HEK293 (cell line): Measurements from ENCODE around the gene TSHZ3.

Source experiments
- CTCF ChIA-PET: fragments of 350-600 bp; formaldehyde crosslinking; extraction: SDS; loops from one replicate; lab custom pipeline; 2021; ENCODE audit warnings: antibody characterized with exemption; lab: Yijun Ruan, JAX
- POLR2A ChIA-PET: fragments of 300-600 bp; formaldehyde crosslinking; extraction: SDS; loops from one replicate; lab custom pipeline; 2020; ENCODE audit warnings: antibody characterized with exemption, inconsistent platforms; lab: Yijun Ruan, JAX
- H3K27ac ChIP-seq: fragments of 200-500 bp; sonication (Bioruptor generic); 2 replicates; pipeline ENCODE4 v1.5.1; 2014; ENCODE audit warnings: low read depth, low read length, control low read depth, inconsistent platforms; ENCODE audit errors: extremely low read depth
- H3K36me3 ChIP-seq, 2 experiments: fragments of 200-500 bp in 1 of 2; sonication (Bioruptor generic) in 1 of 2; 1 replicate in 1 of 2; 2 replicates in 1 of 2; pipeline ENCODE4 v1.5.1; 2014 to 2017; ENCODE audit warnings: inconsistent platforms in 2 of 2, low read length in 2 of 2; ENCODE audit not compliant: control insufficient read depth in 2 of 2, insufficient read depth in 1 of 2
- H3K4me1 ChIP-seq: fragments of 200-500 bp; sonication (Bioruptor generic); 2 replicates; pipeline ENCODE4 v1.5.1; 2014; ENCODE audit warnings: mild to moderate bottlenecking, low read length, inconsistent platforms; ENCODE audit not compliant: control insufficient read depth, insufficient read depth
- H3K4me3 ChIP-seq: 2 replicates; pipeline ENCODE4 v1.5.1; 2011; ENCODE audit warnings: low read depth, mild to moderate bottlenecking, control low read depth, low read length, moderate library complexity
- H3K9me3 ChIP-seq: fragments of 200-500 bp; sonication (Bioruptor generic); 2 replicates; pipeline ENCODE4 v1.5.1; 2014; ENCODE audit warnings: low read depth, low read length, inconsistent platforms; ENCODE audit not compliant: control insufficient read depth, insufficient read depth
- GLIS1 ChIP-seq: fragments of 450-650 bp; formaldehyde crosslinking; IDR thresholded peaks from 2 replicates; pipeline ENCODE4 v1.5.1; 2016; ENCODE audit warnings: missing biosample characterization, missing genetic modification characterization
- HOXA7 ChIP-seq: sonication (generic); formaldehyde crosslinking; IDR thresholded peaks from 2 replicates; pipeline ENCODE4 v1.8.1; 2022; ENCODE audit warnings: missing genetic modification reagents, borderline replicate concordance
- PRDM2 ChIP-seq: fragments of 450-650 bp; formaldehyde crosslinking; IDR thresholded peaks from 2 replicates; pipeline ENCODE4 v1.5.1; 2016; ENCODE audit warnings: missing biosample characterization, missing genetic modification characterization, borderline replicate concordance
- RBAK ChIP-seq: fragments of 450-650 bp; formaldehyde crosslinking; IDR thresholded peaks from 2 replicates; pipeline ENCODE4 v1.5.1; 2016; ENCODE audit warnings: missing biosample characterization, missing genetic modification characterization
- SALL2 ChIP-seq: fragments of 450-650 bp; formaldehyde crosslinking; IDR thresholded peaks from 2 replicates; pipeline ENCODE4 v1.5.0; 2017; ENCODE audit warnings: missing biosample characterization, mild to moderate bottlenecking, missing genetic modification characterization, borderline replicate concordance
- SP7 ChIP-seq: fragments of 450-650 bp; formaldehyde crosslinking; IDR thresholded peaks from 2 replicates; pipeline ENCODE4 v1.5.1; 2016; ENCODE audit warnings: missing biosample characterization, missing genetic modification characterization
- ZBTB20 ChIP-seq: fragments of 450-650 bp; formaldehyde crosslinking; IDR thresholded peaks from 2 replicates; pipeline ENCODE4 v1.5.1; 2016; ENCODE audit warnings: missing biosample characterization, missing genetic modification characterization
- ZBTB48 ChIP-seq: fragments of 450-650 bp; formaldehyde crosslinking; IDR thresholded peaks from 2 replicates; pipeline ENCODE4 v1.5.1; 2016; ENCODE audit warnings: missing biosample characterization, missing genetic modification characterization
- ZNF426 ChIP-seq: fragments of 450-650 bp; formaldehyde crosslinking; IDR thresholded peaks from 2 replicates; pipeline ENCODE4 v1.5.1; 2017; ENCODE audit warnings: missing biosample characterization, missing genetic modification characterization, mild to moderate bottlenecking, inconsistent platforms, moderate library complexity
- ZNF48 ChIP-seq: fragments of 450-650 bp; formaldehyde crosslinking; IDR thresholded peaks from 2 replicates; pipeline ENCODE4 v1.5.1; 2016; ENCODE audit warnings: missing biosample characterization, missing genetic modification characterization
- ZNF626 ChIP-seq: fragments of 450-650 bp; sonication (Bioruptor Pico); formaldehyde crosslinking; IDR thresholded peaks from 2 replicates; pipeline ENCODE4 v1.5.1; 2018; ENCODE audit warnings: missing biosample characterization, missing genetic modification characterization, inconsistent platforms
- ZNF639 ChIP-seq: fragments of 450-650 bp; formaldehyde crosslinking; IDR thresholded peaks from 2 replicates; pipeline ENCODE4 v1.5.1; 2016; ENCODE audit warnings: missing biosample characterization, missing genetic modification characterization
- ZNF785 ChIP-seq: fragments of 450-650 bp; formaldehyde crosslinking; IDR thresholded peaks from 2 replicates; pipeline ENCODE4 v1.5.1; 2016; ENCODE audit warnings: missing biosample characterization, missing genetic modification characterization
- ZSCAN30 ChIP-seq: fragments of 450-650 bp; IDR thresholded peaks from 2 replicates; pipeline ENCODE4 v1.5.1; 2018; ENCODE audit warnings: missing biosample characterization, mild to moderate bottlenecking, missing genetic modification characterization, moderate library complexity
- TF ChIP-seq, protein P1 (sequence below): fragments of 450-650 bp; formaldehyde crosslinking; IDR thresholded peaks from 2 replicates; pipeline ENCODE4 v1.5.1; 2017; ENCODE audit warnings: missing biosample characterization, missing genetic modification characterization
- TF ChIP-seq, protein P2 (sequence below): fragments of 450-650 bp; formaldehyde crosslinking; IDR thresholded peaks from 2 replicates; pipeline ENCODE4 v1.5.1; 2016; ENCODE audit warnings: missing biosample characterization, missing genetic modification characterization
- TF ChIP-seq, protein P3 (sequence below): fragments of 450-650 bp; formaldehyde crosslinking; IDR thresholded peaks from 2 replicates; pipeline ENCODE4 v1.5.1; 2017; ENCODE audit warnings: missing biosample characterization, missing genetic modification characterization

TSHZ3 gene

DNA sequence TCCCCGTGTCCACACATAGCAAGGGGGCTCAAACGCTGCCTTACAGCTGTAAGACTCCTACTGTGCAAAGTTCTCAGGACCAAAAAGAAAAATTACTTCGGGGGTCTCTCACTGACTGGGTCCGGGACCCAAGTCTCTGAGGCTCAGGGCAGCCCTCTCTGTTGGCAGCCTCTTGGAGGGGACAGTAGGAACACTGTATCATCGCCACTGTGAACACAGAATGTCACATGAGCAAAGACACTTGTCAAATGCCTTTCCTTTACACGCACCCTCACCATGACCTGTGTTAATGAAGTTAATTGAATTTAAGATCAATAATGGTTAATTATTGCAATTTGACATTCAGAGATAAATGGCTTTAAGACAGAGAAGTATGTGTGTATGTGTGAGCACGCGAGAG is 49.6 kb downstream of the TSHZ3 start:
- Histone ChIP-seq H3K27ac (no peak overlapping the region), H3K9me3 (no peaks in the 10 kb centered on the region; the same call in 1 of the 2 replicates), H3K4me1 (peaks cover 7% of the 10 kb centered on the region; the same call in 1 of the 2 replicates), H3K36me3 (no peaks in the 10 kb centered on the region), H3K4me3 (no peak overlapping the region)
- TF ChIP-seq ZNF426 (tag by site-specific recombination) (no peak), ZBTB48 (tag by site-specific recombination) (no peak), SALL2 (tag by site-specific recombination) (no peak), SP7 (no peak), ZNF626 (tag by site-specific recombination) (no peak), GLIS1 (no peak), ZNF639 (no peak), HOXA7 (CRISPR knock-in tag) (no peak), ZNF785 (tag by site-specific recombination) (no peak), RBAK (no peak), ZSCAN30 (no peak), ZBTB20 (no peak), PRDM2 (tag by site-specific recombination) (no peak), ZNF48 (tag by site-specific recombination) (no peak)
- TF ChIP-seq, protein P1, sequence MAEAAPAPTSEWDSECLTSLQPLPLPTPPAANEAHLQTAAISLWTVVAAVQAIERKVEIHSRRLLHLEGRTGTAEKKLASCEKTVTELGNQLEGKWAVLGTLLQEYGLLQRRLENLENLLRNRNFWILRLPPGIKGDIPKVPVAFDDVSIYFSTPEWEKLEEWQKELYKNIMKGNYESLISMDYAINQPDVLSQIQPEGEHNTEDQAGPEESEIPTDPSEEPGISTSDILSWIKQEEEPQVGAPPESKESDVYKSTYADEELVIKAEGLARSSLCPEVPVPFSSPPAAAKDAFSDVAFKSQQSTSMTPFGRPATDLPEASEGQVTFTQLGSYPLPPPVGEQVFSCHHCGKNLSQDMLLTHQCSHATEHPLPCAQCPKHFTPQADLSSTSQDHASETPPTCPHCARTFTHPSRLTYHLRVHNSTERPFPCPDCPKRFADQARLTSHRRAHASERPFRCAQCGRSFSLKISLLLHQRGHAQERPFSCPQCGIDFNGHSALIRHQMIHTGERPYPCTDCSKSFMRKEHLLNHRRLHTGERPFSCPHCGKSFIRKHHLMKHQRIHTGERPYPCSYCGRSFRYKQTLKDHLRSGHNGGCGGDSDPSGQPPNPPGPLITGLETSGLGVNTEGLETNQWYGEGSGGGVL (tag by site-specific recombination): no peak
- TF ChIP-seq, protein P2, sequence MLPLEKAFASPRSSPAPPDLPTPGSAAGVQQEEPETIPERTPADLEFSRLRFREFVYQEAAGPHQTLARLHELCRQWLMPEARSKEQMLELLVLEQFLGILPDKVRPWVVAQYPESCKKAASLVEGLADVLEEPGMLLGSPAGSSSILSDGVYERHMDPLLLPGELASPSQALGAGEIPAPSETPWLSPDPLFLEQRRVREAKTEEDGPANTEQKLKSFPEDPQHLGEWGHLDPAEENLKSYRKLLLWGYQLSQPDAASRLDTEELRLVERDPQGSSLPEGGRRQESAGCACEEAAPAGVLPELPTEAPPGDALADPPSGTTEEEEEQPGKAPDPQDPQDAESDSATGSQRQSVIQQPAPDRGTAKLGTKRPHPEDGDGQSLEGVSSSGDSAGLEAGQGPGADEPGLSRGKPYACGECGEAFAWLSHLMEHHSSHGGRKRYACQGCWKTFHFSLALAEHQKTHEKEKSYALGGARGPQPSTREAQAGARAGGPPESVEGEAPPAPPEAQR (tag by site-specific recombination): no peak
- TF ChIP-seq, protein P3, sequence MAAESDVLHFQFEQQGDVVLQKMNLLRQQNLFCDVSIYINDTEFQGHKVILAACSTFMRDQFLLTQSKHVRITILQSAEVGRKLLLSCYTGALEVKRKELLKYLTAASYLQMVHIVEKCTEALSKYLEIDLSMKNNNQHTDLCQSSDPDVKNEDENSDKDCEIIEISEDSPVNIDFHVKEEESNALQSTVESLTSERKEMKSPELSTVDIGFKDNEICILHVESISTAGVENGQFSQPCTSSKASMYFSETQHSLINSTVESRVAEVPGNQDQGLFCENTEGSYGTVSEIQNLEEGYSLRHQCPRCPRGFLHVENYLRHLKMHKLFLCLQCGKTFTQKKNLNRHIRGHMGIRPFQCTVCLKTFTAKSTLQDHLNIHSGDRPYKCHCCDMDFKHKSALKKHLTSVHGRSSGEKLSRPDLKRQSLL: no peak
- ChIA-PET POLR2A (no interaction called here), CTCF (interaction anchor here (0.6 kb wide), 1 partner anchor 58 kb away, joined by 4 read pairs; no protein-coding TSS in a partner anchor)
